GM12801 (cell line): Measurements from ENCODE around the gene MS4A2.

Source experiments
- CTCF ChIP-seq: IDR thresholded peaks from one replicate; pipeline ENCODE4 v1.5.1; 2011; ENCODE audit warnings: control low read depth; ENCODE audit not compliant: insufficient read length; ENCODE audit errors: extremely low read depth

Gene MS4A2

GRCh38 chr11:60087239-60087638, 1.2 kb upstream of the MS4A2 start:
- TF ChIP-seq CTCF: no peak

- TF ChIP-seq CTCF: no peak
Observed at GRCh38 chr11:60095477-60096120, 7.1 kb downstream of the MS4A2 start.

GRCh38 chr11:60097189-60097588, 8.7 kb downstream of the MS4A2 start:
- no peak for TF ChIP-seq CTCF

GRCh38 chr11:60098508-60098907, 10.0 kb downstream of the MS4A2 start:
- TF ChIP-seq CTCF: no peak

GRCh38 chr11:60100516-60100915, 12.1 kb downstream of the MS4A2 start:
- TF ChIP-seq CTCF: no peak

- no peak for TF ChIP-seq CTCF
Observed at GRCh38 chr11:60111793-60112192, 23.3 kb downstream of the MS4A2 start.

GRCh38 chr11:60116996-60117790, 28.7 kb downstream of the MS4A2 start:
- TF ChIP-seq CTCF: no peak
